PFSK-1 (cell line): Measurements from ENCODE around the gene HSBP1L1.

Experiments
- POLR2AphosphoS5 ChIP-seq: IDR thresholded peaks from 2 replicates; pipeline ENCODE4 v1.6.1; 2012; ENCODE audit warnings: low read depth, mild to moderate bottlenecking, control low read depth, low read length, moderate library complexity
- SIN3A ChIP-seq: IDR thresholded peaks from 2 replicates; pipeline ENCODE4 v1.6.1; 2012; ENCODE audit warnings: mild to moderate bottlenecking, low read length, moderate library complexity, borderline replicate concordance; ENCODE audit not compliant: insufficient read depth
- TAF1 ChIP-seq: IDR thresholded peaks from 2 replicates; pipeline ENCODE4 v1.6.1; 2012; ENCODE audit warnings: low read length, control low read depth, borderline replicate concordance; ENCODE audit not compliant: insufficient read depth

- no peak for TF ChIP-seq TAF1
- no peak for TF ChIP-seq SIN3A
- no peak for TF ChIP-seq POLR2AphosphoS5
Measured at GRCh38 chr18:79973517-79973916, 9.1 kb downstream of the HSBP1L1 start.
